DMS153 treated with DMSO at 0.1 percent for 48 hours (cell line): ENCODE results near the gene CCDC8.
"Not testable (repeated sequence)": the region's sequence is repeated elsewhere in the genome, so short reads cannot be mapped to it uniquely, and the experiment has no call there.

Experiments
- DNase-seq: peaks from one replicate; lab custom pipeline; 2025; ENCODE audit not compliant: unreplicated experiment; lab: John Stamatoyannopoulos, UW

CCDC8 gene

GRCh38 chr19:46413262-46414031 lies at the start of gene CCDC8:
TSS of gene CCDC8 (minus strand) at chr19:46413564. CDS start at chr19:46412810, 754 bp downstream.
- peak; percentile 29 for DNase-seq

GRCh38 chr19:46461537-46461936 lies 48.2 kb upstream of the CCDC8 start:
- no peak for DNase-seq

GRCh38 chr19:46460981-46461380 lies 47.6 kb upstream of the CCDC8 start:
- DNase-seq = no peak

- DNase-seq = no peak
Measured at GRCh38 chr19:46460055-46460454, 46.7 kb upstream of the CCDC8 start.

- no peak for DNase-seq
Measured at GRCh38 chr19:46456930-46457329, 43.6 kb upstream of the CCDC8 start.

- DNase-seq = no peak
Measured at GRCh38 chr19:46454244-46454643, 40.9 kb upstream of the CCDC8 start.

GRCh38 chr19:46453661-46454060 lies 40.3 kb upstream of the CCDC8 start:
- DNase-seq = no peak

- DNase-seq = no peak
Measured at GRCh38 chr19:46452186-46452585, 38.8 kb upstream of the CCDC8 start.

GRCh38 chr19:46451352-46451751 lies 38.0 kb upstream of the CCDC8 start:
- DNase-seq = no peak

- DNase-seq = no peak
Measured at GRCh38 chr19:46450737-46451136, 37.4 kb upstream of the CCDC8 start.

GRCh38 chr19:46449228-46449627 lies 35.9 kb upstream of the CCDC8 start:
- DNase-seq = no peak

GRCh38 chr19:46448601-46449000 lies 35.2 kb upstream of the CCDC8 start:
- DNase-seq = no peak

- DNase-seq = no peak
Measured at GRCh38 chr19:46447824-46448223, 34.5 kb upstream of the CCDC8 start.

- DNase-seq = no peak
Measured at GRCh38 chr19:46447006-46447405, 33.6 kb upstream of the CCDC8 start.

- DNase-seq = no peak
Measured at GRCh38 chr19:46446021-46446420, 32.7 kb upstream of the CCDC8 start.

- no peak for DNase-seq
Measured at GRCh38 chr19:46442808-46443450, 29.6 kb upstream of the CCDC8 start.

GRCh38 chr19:46441866-46442265 lies 28.5 kb upstream of the CCDC8 start:
- DNase-seq = no peak

GRCh38 chr19:46435689-46436088 lies 22.3 kb upstream of the CCDC8 start:
- DNase-seq = not testable (repeated sequence)

- DNase-seq = no peak
Measured at GRCh38 chr19:46435009-46435408, 21.6 kb upstream of the CCDC8 start.

- not testable (repeated sequence) for DNase-seq
Measured at GRCh38 chr19:46433470-46433869, 20.1 kb upstream of the CCDC8 start.

GRCh38 chr19:46431824-46432223 lies 18.5 kb upstream of the CCDC8 start:
- no peak for DNase-seq

GRCh38 chr19:46429999-46430398 lies 16.6 kb upstream of the CCDC8 start:
- DNase-seq = no peak
